OCI-LY3 (cell line): ENCODE results near the gene CST3.

ENCODE experiments used
- H2AFZ ChIP-seq: fragments of 200-600, 300-600 bp; shearing (Covaris generic); 2 replicates; pipeline ENCODE4 v1.6.0; 2014; ENCODE audit warnings: antibody characterized with exemption, low read depth, low read length
- H3K27ac ChIP-seq: fragments of 200-600, 300-600 bp; sonication (generic); 2 replicates; pipeline ENCODE4 v1.5.1; 2014; ENCODE audit warnings: mild to moderate bottlenecking, low read length, moderate library complexity, mixed read lengths
- H3K27me3 ChIP-seq: fragments of 200-600, 300-600 bp; sonication (generic); 2 replicates; pipeline ENCODE4 v1.6.1; 2014; ENCODE audit warnings: low read depth, low read length, mixed read lengths
- H3K36me3 ChIP-seq: fragments of 200-600, 300-600 bp; sonication (generic); replicated peaks from 2 replicates; pipeline ENCODE3; 2014; ENCODE audit warnings: low read depth, low read length, mixed read lengths
- H3K4me1 ChIP-seq: fragments of 300-600, 200-600 bp; sonication (generic); 2 replicates; pipeline ENCODE4 v1.6.1; 2014; ENCODE audit warnings: low read length, mixed read lengths
- H3K4me2 ChIP-seq: fragments of 200-600, 300-600 bp; sonication (generic); 2 replicates; pipeline ENCODE4 v1.6.1; 2014; ENCODE audit warnings: low read length, mixed read lengths
- H3K4me3 ChIP-seq: fragments of 300-600, 200-600 bp; sonication (generic); 2 replicates; pipeline ENCODE4 v1.5.1; 2014; ENCODE audit warnings: antibody characterized with exemption, mild to moderate bottlenecking, low read length, moderate library complexity
- H3K79me2 ChIP-seq: fragments of 300-600, 200-600 bp; shearing (Covaris generic); 2 replicates; pipeline ENCODE4 v1.6.1; 2014; ENCODE audit warnings: mild to moderate bottlenecking, low read length, mixed read lengths
- H3K9ac ChIP-seq: fragments of 300-600, 200-600 bp; shearing (Covaris generic); 2 replicates; pipeline ENCODE4 v1.6.0; 2014; ENCODE audit warnings: mild to moderate bottlenecking, low read length, moderate library complexity
- H3K9me3 ChIP-seq: fragments of 200-600, 300-600 bp; shearing (Covaris generic); 2 replicates; pipeline ENCODE4 v1.6.1; 2014; ENCODE audit warnings: low read length, mixed read lengths; ENCODE audit not compliant: insufficient read depth
- H4K20me1 ChIP-seq: fragments of 200-600, 300-600 bp; sonication (generic); 2 replicates; pipeline ENCODE4 v1.6.1; 2016; ENCODE audit warnings: low read length, mixed read lengths; ENCODE audit not compliant: insufficient read depth
- EZH2phosphoT487 ChIP-seq: fragments of 200-600 bp; shearing (Covaris generic); IDR thresholded peaks from 2 replicates; pipeline ENCODE4 v1.6.1; 2018; ENCODE audit warnings: antibody characterized with exemption, mixed run types, low read depth
- TF ChIP-seq, protein P1 (sequence below): fragments of 200-600, 300-600 bp; sonication (generic); IDR thresholded peaks from 2 replicates; pipeline ENCODE4 v1.5.1; 2014; ENCODE audit warnings: antibody characterized with exemption, low read length, low read depth

Gene CST3

DNA sequence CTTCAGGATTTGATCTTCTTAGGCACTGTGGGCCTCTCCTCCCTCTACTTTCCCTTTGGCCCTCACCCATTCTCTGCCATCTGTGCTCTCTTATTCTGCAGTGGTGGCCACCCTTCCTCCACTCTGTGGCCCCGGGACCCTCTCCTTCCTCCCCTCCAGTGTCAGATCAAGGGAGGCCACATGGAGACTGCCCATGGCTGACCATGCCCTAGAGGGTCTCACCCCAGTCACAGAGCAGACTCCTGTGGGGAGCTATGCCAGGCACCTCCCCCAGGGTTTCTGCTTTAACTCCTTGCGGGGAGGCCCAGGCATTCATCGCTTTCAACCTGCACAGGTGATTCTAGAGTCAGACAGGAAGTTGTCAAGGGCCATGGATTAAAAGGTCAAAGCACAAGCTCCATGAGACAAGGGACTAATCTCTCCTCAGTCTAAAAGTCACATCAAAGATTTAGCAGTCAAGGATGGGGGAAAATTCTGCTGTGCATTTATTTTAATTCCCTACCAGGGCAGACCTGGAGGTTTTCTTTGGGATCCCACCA is 15.7 kb upstream of the CST3 start:
- peaks cover 21% of the 10 kb centered on the region for H3K4me1 ChIP-seq

DNA sequence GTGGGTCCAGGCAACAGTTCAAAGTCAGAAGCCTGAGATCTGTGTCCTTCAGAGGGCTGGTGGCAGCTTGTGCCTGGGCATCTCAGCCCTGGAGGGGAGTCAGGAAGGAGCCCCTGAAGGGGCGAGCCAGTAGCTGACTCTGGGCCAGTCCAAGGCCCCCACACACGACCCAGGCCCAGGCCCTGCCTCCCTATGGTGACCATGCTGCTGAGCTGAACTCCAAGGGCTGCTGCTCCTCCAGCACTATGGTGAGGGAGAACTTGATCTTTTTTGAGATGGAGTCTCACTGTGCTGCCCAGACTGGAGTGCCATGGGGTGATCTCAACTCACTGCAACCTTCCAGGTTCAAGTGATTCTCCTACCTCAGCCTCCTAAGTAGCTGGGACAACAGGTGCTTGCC is 15.2 kb upstream of the CST3 start:
- no peak overlapping the region for H2AFZ ChIP-seq
- no peak overlapping the region for H3K4me3 ChIP-seq
- TF ChIP-seq EZH2phosphoT487: no peak
- TF ChIP-seq, protein P1, sequence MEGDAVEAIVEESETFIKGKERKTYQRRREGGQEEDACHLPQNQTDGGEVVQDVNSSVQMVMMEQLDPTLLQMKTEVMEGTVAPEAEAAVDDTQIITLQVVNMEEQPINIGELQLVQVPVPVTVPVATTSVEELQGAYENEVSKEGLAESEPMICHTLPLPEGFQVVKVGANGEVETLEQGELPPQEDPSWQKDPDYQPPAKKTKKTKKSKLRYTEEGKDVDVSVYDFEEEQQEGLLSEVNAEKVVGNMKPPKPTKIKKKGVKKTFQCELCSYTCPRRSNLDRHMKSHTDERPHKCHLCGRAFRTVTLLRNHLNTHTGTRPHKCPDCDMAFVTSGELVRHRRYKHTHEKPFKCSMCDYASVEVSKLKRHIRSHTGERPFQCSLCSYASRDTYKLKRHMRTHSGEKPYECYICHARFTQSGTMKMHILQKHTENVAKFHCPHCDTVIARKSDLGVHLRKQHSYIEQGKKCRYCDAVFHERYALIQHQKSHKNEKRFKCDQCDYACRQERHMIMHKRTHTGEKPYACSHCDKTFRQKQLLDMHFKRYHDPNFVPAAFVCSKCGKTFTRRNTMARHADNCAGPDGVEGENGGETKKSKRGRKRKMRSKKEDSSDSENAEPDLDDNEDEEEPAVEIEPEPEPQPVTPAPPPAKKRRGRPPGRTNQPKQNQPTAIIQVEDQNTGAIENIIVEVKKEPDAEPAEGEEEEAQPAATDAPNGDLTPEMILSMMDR: no peak
- H3K9me3 ChIP-seq: no peaks in the 10 kb centered on the region
- peaks cover 21% of the 10 kb centered on the region for H3K4me1 ChIP-seq
- no peak overlapping the region for H3K9ac ChIP-seq
- no peak overlapping the region for H3K27ac ChIP-seq
- 0 out of 2 replicates have a peak, but pooled peaks cover 5% of the 10 kb centered on the region for H4K20me1 ChIP-seq
- H3K4me2 ChIP-seq: no peak overlapping the region
- no peaks in the 10 kb centered on the region for H3K79me2 ChIP-seq
- H3K36me3 ChIP-seq: no peaks in the 10 kb centered on the region
- peaks cover 19% of the 10 kb centered on the region; the same call in 1 of the 2 replicates for H3K27me3 ChIP-seq

More for the DNA sequence above, 15.7 kb upstream of the CST3 start:
- no peak overlapping the region for H3K27ac ChIP-seq
- no peak for TF ChIP-seq EZH2phosphoT487
- TF ChIP-seq, protein P1: no peak
- no peaks in the 10 kb centered on the region for H3K9me3 ChIP-seq
- H3K36me3 ChIP-seq: no peaks in the 10 kb centered on the region
- 0 out of 2 replicates have a peak, but pooled peaks cover 5% of the 10 kb centered on the region for H4K20me1 ChIP-seq
- H3K9ac ChIP-seq: no peak overlapping the region
- no peak overlapping the region for H2AFZ ChIP-seq
- no peak overlapping the region for H3K4me2 ChIP-seq
- no peak overlapping the region for H3K4me3 ChIP-seq
- H3K79me2 ChIP-seq: no peaks in the 10 kb centered on the region
- H3K27me3 ChIP-seq: peaks cover 19% of the 10 kb centered on the region; the same call in 1 of the 2 replicates

DNA sequence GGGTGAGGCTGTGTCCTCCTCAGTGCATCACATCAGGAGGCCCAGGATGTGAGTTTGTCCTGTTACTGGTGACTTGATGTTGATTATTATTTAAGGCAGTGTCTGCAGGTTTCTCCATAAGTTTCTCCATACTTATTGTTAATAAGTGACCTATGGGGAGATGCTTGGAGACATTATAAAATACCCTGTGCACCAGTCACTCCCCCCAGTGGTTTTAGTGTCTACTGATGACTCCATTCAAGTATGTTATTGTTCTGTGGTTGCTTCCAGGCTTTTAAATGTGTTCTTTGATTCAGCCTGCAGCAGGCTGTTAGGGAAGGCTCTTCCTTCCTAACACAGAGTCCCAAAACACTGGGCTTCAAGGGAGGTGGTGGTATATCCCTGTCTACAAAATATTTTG is 14.6 kb upstream of the CST3 start:
- Histone ChIP-seq H3K9me3 (no peaks in the 10 kb centered on the region), H3K27me3 (peaks cover 19% of the 10 kb centered on the region; the same call in 1 of the 2 replicates), H3K79me2 (no peaks in the 10 kb centered on the region), H3K27ac (no peak overlapping the region), H3K4me3 (no peak overlapping the region), H3K9ac (no peak overlapping the region), H3K36me3 (no peaks in the 10 kb centered on the region), H3K4me1 (peaks cover 21% of the 10 kb centered on the region), H2AFZ (no peak overlapping the region), H3K4me2 (no peak overlapping the region), H4K20me1 (0 out of 2 replicates have a peak, but pooled peaks cover 5% of the 10 kb centered on the region)
- no peak for TF ChIP-seq EZH2phosphoT487
- TF ChIP-seq, protein P1: no peak

DNA sequence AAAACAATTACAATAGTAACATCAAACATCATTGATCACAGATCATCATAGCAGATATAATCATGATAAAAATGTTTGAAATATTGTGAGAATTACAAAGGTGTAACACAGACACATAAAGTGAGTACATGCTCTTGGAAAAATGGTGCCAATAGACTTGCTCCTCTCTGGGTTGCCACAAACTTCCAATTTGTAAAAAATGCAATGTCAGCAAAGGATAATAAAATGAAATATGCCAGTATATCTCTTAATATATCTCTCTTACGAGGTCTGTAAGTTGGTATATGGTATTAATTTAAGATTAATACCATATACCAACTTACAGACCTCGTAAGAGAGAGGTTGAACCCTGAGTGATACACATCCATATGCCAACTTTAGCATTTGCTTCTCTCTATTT is 13.4 kb upstream of the CST3 start:
- no peak for TF ChIP-seq EZH2phosphoT487
- TF ChIP-seq, protein P1: no peak
- H3K9me3 ChIP-seq: no peaks in the 10 kb centered on the region

More for the DNA sequence above, 13.4 kb upstream of the CST3 start:
- 0 out of 2 replicates have a peak, but pooled peaks cover 5% of the 10 kb centered on the region for H4K20me1 ChIP-seq
- H3K4me2 ChIP-seq: no peak overlapping the region
- peaks cover 11% of the 10 kb centered on the region; the same call in 1 of the 2 replicates for H3K27me3 ChIP-seq
- peaks cover 23% of the 10 kb centered on the region for H3K4me1 ChIP-seq
- no peak overlapping the region for H3K27ac ChIP-seq
- H3K9ac ChIP-seq: no peak overlapping the region
- no peaks in the 10 kb centered on the region for H3K36me3 ChIP-seq
- H2AFZ ChIP-seq: no peak overlapping the region
- no peak overlapping the region for H3K4me3 ChIP-seq
- no peaks in the 10 kb centered on the region for H3K79me2 ChIP-seq
